Ureter (tissue), 1 donor: ENCODE results near the gene BPIFA1. TPM values are rescaled to one million over a fixed set of nuclear protein-coding genes. Genes with fewer than 3 reads are reported as not detected.

Experiments
- DNase-seq: peaks from one replicate; pipeline ENCODE4 v3.0.0-alpha.2; 2020; ENCODE audit warnings: low spot score
- total RNA-seq: library from RNA; stranded (reverse); gene quantifications from one replicate; pipeline ENCODE4 v1.2.4, GENCODE V29; 2023
- donor health status: DM: yes; HTN: yes; CAD: no.

Gene BPIFA1
- total RNA-seq, 1 donor from 2014 or later = not detected

- no peak for DNase-seq
Measured at GRCh38 chr20:33239979-33240736, 4.4 kb downstream of the BPIFA1 start.

- no peak for DNase-seq
Measured at GRCh38 chr20:33240923-33241322, 5.1 kb downstream of the BPIFA1 start.

- no peak for DNase-seq
Measured at GRCh38 chr20:33242319-33243100, 6.7 kb downstream of the BPIFA1 start.

- DNase-seq = no peak
Measured at GRCh38 chr20:33246077-33246476, 10.3 kb downstream of the BPIFA1 start.

- no peak for DNase-seq
Measured at GRCh38 chr20:33249456-33249855, 13.7 kb downstream of the BPIFA1 start.

GRCh38 chr20:33250666-33251065, 14.9 kb downstream of the BPIFA1 start:
- no peak for DNase-seq

- DNase-seq = no peak
Measured at GRCh38 chr20:33251496-33251895, 15.7 kb downstream of the BPIFA1 start.

GRCh38 chr20:33252460-33252859, 16.7 kb downstream of the BPIFA1 start:
- DNase-seq = no peak

- no peak for DNase-seq
Measured at GRCh38 chr20:33255005-33255404, 19.2 kb downstream of the BPIFA1 start.

- DNase-seq = no peak
Measured at GRCh38 chr20:33257237-33257636, 21.4 kb downstream of the BPIFA1 start.

GRCh38 chr20:33259371-33259770, 23.6 kb downstream of the BPIFA1 start:
- DNase-seq = no peak

GRCh38 chr20:33261465-33261864, 25.7 kb downstream of the BPIFA1 start:
- DNase-seq = no peak

- no peak for DNase-seq
Measured at GRCh38 chr20:33262658-33263065, 26.9 kb downstream of the BPIFA1 start.

GRCh38 chr20:33263784-33264183, 28.0 kb downstream of the BPIFA1 start:
- DNase-seq = no peak

- no peak for DNase-seq
Measured at GRCh38 chr20:33267701-33268100, 31.9 kb downstream of the BPIFA1 start.

GRCh38 chr20:33272155-33272873, 36.5 kb downstream of the BPIFA1 start:
- DNase-seq = no peak

GRCh38 chr20:33273117-33273851, 37.5 kb downstream of the BPIFA1 start:
- DNase-seq = no peak

GRCh38 chr20:33275215-33275614, 39.4 kb downstream of the BPIFA1 start:
- no peak for DNase-seq

- no peak for DNase-seq
Measured at GRCh38 chr20:33275871-33276270, 40.1 kb downstream of the BPIFA1 start.

GRCh38 chr20:33276303-33277113, 40.7 kb downstream of the BPIFA1 start:
- no peak for DNase-seq
